MM.1S (cell line): ENCODE results near the gene GALNT12.

ENCODE experiments used
- DNase-seq: peaks from one replicate; pipeline ENCODE4 v3.0.0-alpha.2; 2015
- H2AFZ ChIP-seq: fragments of 300-600 bp; sonication (generic); 2 replicates; pipeline ENCODE4 v1.6.0; 2016; ENCODE audit warnings: antibody characterized with exemption, low read length
- H3F3A ChIP-seq: fragments of 300-600 bp; sonication (generic); 2 replicates; pipeline ENCODE4 v1.6.1; 2016; ENCODE audit warnings: mild to moderate bottlenecking, antibody characterized with exemption, low read length, moderate library complexity, mixed read lengths; ENCODE audit not compliant: insufficient read depth
- H3K27ac ChIP-seq: fragments of 300-600 bp; sonication (generic); 2 replicates; pipeline ENCODE4 v1.5.1; 2016; ENCODE audit warnings: mild to moderate bottlenecking, low read length
- H3K27me3 ChIP-seq: fragments of 300-600 bp; sonication (generic); replicated peaks from 2 replicates; pipeline ENCODE4 v1.6.0; 2016; ENCODE audit warnings: low read length; ENCODE audit not compliant: insufficient read depth
- H3K36me3 ChIP-seq: fragments of 300-600 bp; sonication (generic); replicated peaks from 2 replicates; pipeline ENCODE4 v1.6.1; 2016; ENCODE audit warnings: mild to moderate bottlenecking, low read length, mixed read lengths; ENCODE audit not compliant: insufficient read depth
- H3K4me1 ChIP-seq: fragments of 300-600 bp; sonication (generic); 2 replicates; pipeline ENCODE4 v1.6.1; 2016; ENCODE audit warnings: low read length, mixed read lengths
- H3K4me2 ChIP-seq: fragments of 300-600 bp; sonication (generic); 2 replicates; pipeline ENCODE4 v1.6.0; 2016; ENCODE audit warnings: low read depth, low read length
- H3K4me3 ChIP-seq: fragments of 300-600 bp; sonication (generic); 2 replicates; pipeline ENCODE4 v1.5.1; 2016; ENCODE audit warnings: low read length, mixed read lengths
- H3K79me2 ChIP-seq: fragments of 300-600 bp; sonication (generic); 2 replicates; pipeline ENCODE4 v1.6.1; 2016; ENCODE audit warnings: mixed run types, low read length, mixed read lengths
- H3K9ac ChIP-seq: fragments of 300-600 bp; sonication (generic); 2 replicates; pipeline ENCODE4 v1.6.1; 2016; ENCODE audit warnings: low read length, mixed read lengths
- H3K9me2 ChIP-seq: fragments of 300-600 bp; sonication (generic); replicated peaks from 2 replicates; pipeline ENCODE4 v1.6.1; 2016; ENCODE audit warnings: mild to moderate bottlenecking, low read length, mixed read lengths; ENCODE audit not compliant: insufficient read depth
- H3K9me3 ChIP-seq: fragments of 300-600 bp; sonication (generic); replicated peaks from 2 replicates; pipeline ENCODE4 v1.6.1; 2016; ENCODE audit warnings: mild to moderate bottlenecking, low read length, mixed read lengths; ENCODE audit not compliant: insufficient read depth
- H4K20me1 ChIP-seq: fragments of 300-600 bp; sonication (generic); 2 replicates; pipeline ENCODE4 v1.6.1; 2016; ENCODE audit warnings: mild to moderate bottlenecking, low read length, moderate library complexity, mixed read lengths; ENCODE audit not compliant: insufficient read depth
- CTCF ChIP-seq: fragments of 300-600 bp; sonication (generic); IDR thresholded peaks from 2 replicates; pipeline ENCODE4 v1.5.1; 2016; ENCODE audit warnings: antibody characterized with exemption, low read length, mixed read lengths
- EZH2 ChIP-seq: fragments of 300-600 bp; sonication (generic); optimal IDR thresholded peaks from 2 replicates; pipeline ENCODE3; 2017; ENCODE audit warnings: low read depth, mild to moderate bottlenecking, antibody characterized with exemption, low read length, mixed read lengths
- EZH2phosphoT487 ChIP-seq: fragments of 300-600 bp; sonication (generic); IDR thresholded peaks from 2 replicates; pipeline ENCODE4 v1.6.1; 2018; ENCODE audit warnings: antibody characterized with exemption, low read length

Gene GALNT12

DNA sequence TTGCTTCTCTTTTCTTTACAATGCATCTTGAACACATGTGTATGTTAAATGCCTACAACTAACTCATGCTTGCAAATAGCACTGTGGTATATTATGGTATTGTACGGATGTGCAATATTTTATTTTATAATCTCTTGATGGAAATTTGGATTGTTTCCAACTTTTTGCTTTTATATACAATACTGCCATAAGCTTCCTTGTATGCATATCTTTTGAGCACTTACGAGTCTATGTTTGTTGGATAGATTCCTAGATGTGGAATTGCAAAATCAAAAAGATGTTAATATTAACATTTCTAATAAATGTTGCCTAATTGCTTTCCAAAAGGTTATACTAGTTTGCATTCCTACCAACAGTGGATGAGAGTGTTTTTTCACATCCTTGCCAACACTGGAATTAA, 3.4 kb upstream of the GALNT12 start:
- Histone ChIP-seq H3K9me2 (no peaks in the 10 kb centered on the region), H3K4me3 (no peak overlapping the region), H3K27ac (no peak overlapping the region), H3K79me2 (no peaks in the 10 kb centered on the region), H3K4me1 (no peaks in the 10 kb centered on the region), H3K36me3 (no peaks in the 10 kb centered on the region), H3K4me2 (no peak overlapping the region), H3F3A (no peaks in the 10 kb centered on the region), H3K9ac (no peak overlapping the region), H3K27me3 (no peaks in the 10 kb centered on the region; the same call in 1 of the 2 replicates), H2AFZ (no peak overlapping the region), H3K9me3 (no peaks in the 10 kb centered on the region), H4K20me1 (no peaks in the 10 kb centered on the region)
- TF ChIP-seq CTCF = no peak
- no peak for TF ChIP-seq EZH2phosphoT487
- no peak for TF ChIP-seq EZH2
- DNase-seq = no peak

GRCh38 chr9:98805506-98806272, 1.8 kb upstream of the GALNT12 start:
- TF ChIP-seq CTCF = no peak
- no peak for TF ChIP-seq EZH2phosphoT487
- H4K20me1 ChIP-seq = no peaks in the 10 kb centered on the region
- H3K4me2 ChIP-seq = no peak overlapping the region
- H3K79me2 ChIP-seq = no peaks in the 10 kb centered on the region
- no peaks in the 10 kb centered on the region for H3K4me1 ChIP-seq
- H3K27me3 ChIP-seq = no peaks in the 10 kb centered on the region
- H3K27ac ChIP-seq = no peak overlapping the region
- H3F3A ChIP-seq = no peaks in the 10 kb centered on the region
- no peaks in the 10 kb centered on the region for H3K9me2 ChIP-seq
- H3K9me3 ChIP-seq = no peaks in the 10 kb centered on the region
- DNase-seq = no peak
- no peak overlapping the region for H3K4me3 ChIP-seq
- no peaks in the 10 kb centered on the region for H3K36me3 ChIP-seq
- H2AFZ ChIP-seq = no peak overlapping the region
- H3K9ac ChIP-seq = no peak overlapping the region

- Histone ChIP-seq H3K9me3 (no peaks in the 10 kb centered on the region), H3K4me3 (no peak overlapping the region), H3K9me2 (no peaks in the 10 kb centered on the region), H3K27ac (no peak overlapping the region), H3K36me3 (no peaks in the 10 kb centered on the region), H3K27me3 (no peaks in the 10 kb centered on the region), H3F3A (no peaks in the 10 kb centered on the region), H4K20me1 (no peaks in the 10 kb centered on the region), H3K79me2 (no peaks in the 10 kb centered on the region), H3K4me1 (no peaks in the 10 kb centered on the region), H3K4me2 (no peak overlapping the region), H2AFZ (no peak overlapping the region), H3K9ac (no peak overlapping the region)
- no peak for TF ChIP-seq EZH2
- TF ChIP-seq CTCF = no peak; the same call in 1 of the 2 replicates
- no peak for TF ChIP-seq EZH2phosphoT487
- no peak for DNase-seq
These were observed 955 bp upstream of the GALNT12 start for GRCh38 chr9:98806394-98807035.
